Measurements from ENCODE around the gene TPM4. TPM values are rescaled to one million over a fixed set of nuclear protein-coding genes. Genes with fewer than 3 reads are reported as not detected.

TPM4 gene
- total and polyA plus RNA-seq, 2 donors (not counting 1 experiment from before 2014, with no cell fraction given), result 65.4 to 127 TPM

- H3K36me3 ChIP-seq (replicated peaks in 1 of 2; ENCODE audit: control extremely low read depth in 1 of 2, control insufficient read depth in 1 of 2, extremely low read depth in 1 of 2, insufficient read depth in 2 of 2, low read length in 1 of 2), result no peaks in the 10 kb centered on the region
- WGBS (ENCODE audit: insufficient coverage), result no CpG with 5 or more reads among the region's 2 CpGs
- DNase-seq, result no peak
- TF ChIP-seq CTCF (IDR thresholded peaks at IDR 0.05) (no peak), EZH2 (IDR thresholded peaks at IDR 0.05; ENCODE audit: borderline replicate concordance, insufficient read depth, low read depth, low read length, poor library complexity, severe bottlenecking) (no peak)
- H3K27me3 ChIP-seq (replicated peaks in 1 of 4; ENCODE audit: control extremely low read depth in 1 of 4, control insufficient read depth in 3 of 4, insufficient read depth in 4 of 4, low read length in 3 of 4), result peaks cover 0 to 8% (median 0%) of the 10 kb centered on the region in 4 experiments
- Mint-ChIP-seq H3K4me1 (peaks cover 7% of the 10 kb centered on the region), H3K9me3 (ENCODE audit: insufficient read depth) (peaks cover 5% of the 10 kb centered on the region), H3K27me3 (peaks cover 12% of the 10 kb centered on the region), H3K4me3 (no peak overlapping the region), H3K27ac (no peak overlapping the region)
- H4K20me1 ChIP-seq (ENCODE audit: control insufficient read depth, insufficient read depth, low read length, poor library complexity, severe bottlenecking), result no peaks in the 10 kb centered on the region
- ATAC-seq (ENCODE audit: low read depth), result no peak
- no peak overlapping the region for H3K4me2 ChIP-seq (replicated peaks; ENCODE audit: low read depth, low read length, poor library complexity, severe bottlenecking)
- H3K4me1 ChIP-seq (ENCODE audit: control insufficient read depth in 2 of 2, insufficient read depth in 2 of 2, low read length in 2 of 2), result peaks cover 4 to 7% of the 10 kb centered on the region in 2 donors
- H3K79me2 ChIP-seq (ENCODE audit: control insufficient read depth, insufficient read depth, low read length), result peaks cover 7% of the 10 kb centered on the region
- ChIA-PET POLR2A (no interaction called here), CTCF (interaction anchor here (1.0 to 7.3 kb wide), 9 partner anchors 10 to 125 kb away, joined by 3 to 74 read pairs (median 6); partner anchors contain the start of genes FAM32A and TPM4)
- intact Hi-C loops (cut with micrococcal nuclease), result no loop called here
- H3K9ac ChIP-seq (ENCODE audit: low read length), result no peak overlapping the region
- no peak overlapping the region for H2AFZ ChIP-seq (ENCODE audit: insufficient read depth, low read depth, low read length, poor library complexity, severe bottlenecking)
- peaks cover 2 to 10% (median 8%) of the 10 kb centered on the region in 3 donors for H3K9me3 ChIP-seq (ENCODE audit: control extremely low read depth in 1 of 3, control insufficient read depth in 2 of 3, insufficient read depth in 1 of 3, low read length in 2 of 3)
- H3K4me3 ChIP-seq (ENCODE audit: control extremely low read depth in 1 of 5, extremely low read depth in 1 of 5, insufficient read depth in 1 of 5, low read depth in 2 of 5, low read length in 4 of 5), result no peak overlapping the region
- no peak overlapping the region for H3K27ac ChIP-seq (ENCODE audit: low read length in 2 of 2)
Measured at GRCh38 chr19:16060294-16060693, 16.0 kb upstream of the TPM4 start.

- Histone ChIP-seq H2AFZ (ENCODE audit: insufficient read depth, low read depth, low read length, poor library complexity, severe bottlenecking) (no peak overlapping the region), H3K9ac (ENCODE audit: low read length) (no peak overlapping the region), H3K4me1 (ENCODE audit: control insufficient read depth in 2 of 2, insufficient read depth in 2 of 2, low read length in 2 of 2) (peaks cover 4 to 11% of the 10 kb centered on the region in 2 donors), H4K20me1 (ENCODE audit: control insufficient read depth, insufficient read depth, low read length, poor library complexity, severe bottlenecking) (no peaks in the 10 kb centered on the region), H3K4me2 (replicated peaks; ENCODE audit: low read depth, low read length, poor library complexity, severe bottlenecking) (no peak overlapping the region), H3K27me3 (replicated peaks in 1 of 4; ENCODE audit: control extremely low read depth in 1 of 4, control insufficient read depth in 3 of 4, insufficient read depth in 4 of 4, low read length in 3 of 4) (no peaks in the 10 kb centered on the region), H3K4me3 (ENCODE audit: control extremely low read depth in 1 of 5, extremely low read depth in 1 of 5, insufficient read depth in 1 of 5, low read depth in 2 of 5, low read length in 4 of 5) (no peak overlapping the region), H3K9me3 (ENCODE audit: control extremely low read depth in 1 of 3, control insufficient read depth in 2 of 3, insufficient read depth in 1 of 3, low read length in 2 of 3) (peaks cover 2 to 8% (median 6%) of the 10 kb centered on the region in 3 donors), H3K27ac (ENCODE audit: low read length in 2 of 2) (no peak overlapping the region), H3K79me2 (ENCODE audit: control insufficient read depth, insufficient read depth, low read length) (peaks cover 12% of the 10 kb centered on the region), H3K36me3 (replicated peaks in 1 of 2; ENCODE audit: control extremely low read depth in 1 of 2, control insufficient read depth in 1 of 2, extremely low read depth in 1 of 2, insufficient read depth in 2 of 2, low read length in 1 of 2) (no peaks in the 10 kb centered on the region)
- POLR2A ChIA-PET, result no interaction called here
- Mint-ChIP-seq H3K4me1 (peaks cover 12% of the 10 kb centered on the region), H3K4me3 (no peak overlapping the region), H3K27ac (no peak overlapping the region), H3K9me3 (ENCODE audit: insufficient read depth) (no peaks in the 10 kb centered on the region), H3K27me3 (peaks cover 6% of the 10 kb centered on the region)
- DNase-seq (peak; percentile 3), ATAC-seq (ENCODE audit: low read depth) (no peak)
- intact Hi-C loops (cut with micrococcal nuclease), result loop anchor here (1.0 kb wide), 1 partner anchor 120 kb away; no protein-coding TSS in a partner anchor
- TF ChIP-seq CTCF (IDR thresholded peaks at IDR 0.05), result no peak
- TF ChIP-seq EZH2 (IDR thresholded peaks at IDR 0.05; ENCODE audit: borderline replicate concordance, insufficient read depth, low read depth, low read length, poor library complexity, severe bottlenecking), result no peak
- 57% methylated on average over 4 of the region's 4 CpGs for WGBS (ENCODE audit: insufficient coverage)
- CTCF ChIA-PET, result interaction anchor here (0.6 to 7.3 kb wide), 18 partner anchors 8 to 683 kb away, joined by 3 to 74 read pairs (median 10); partner anchors contain the start of genes AKAP8, FAM32A, HSH2D and RAB8A
Measured at GRCh38 chr19:16061943-16062342, 14.4 kb upstream of the TPM4 start.
